22Rv1 (cell line): ENCODE results near the gene TRPC6.

Source experiments
- H3K27ac ChIP-seq: fragments of 450-650 bp; 2 replicates; pipeline ENCODE4 v1.5.1; 2017
- CTCF ChIP-seq: fragments of 450-650 bp; IDR thresholded peaks from 2 replicates; pipeline ENCODE4 v1.5.1; 2017; ENCODE audit warnings: mild to moderate bottlenecking
- ZFX ChIP-seq: fragments of 450-650 bp; IDR thresholded peaks from 2 replicates; pipeline ENCODE4 v1.6.1; 2017; ENCODE audit warnings: antibody characterized with exemption, borderline replicate concordance

TRPC6 gene

DNA sequence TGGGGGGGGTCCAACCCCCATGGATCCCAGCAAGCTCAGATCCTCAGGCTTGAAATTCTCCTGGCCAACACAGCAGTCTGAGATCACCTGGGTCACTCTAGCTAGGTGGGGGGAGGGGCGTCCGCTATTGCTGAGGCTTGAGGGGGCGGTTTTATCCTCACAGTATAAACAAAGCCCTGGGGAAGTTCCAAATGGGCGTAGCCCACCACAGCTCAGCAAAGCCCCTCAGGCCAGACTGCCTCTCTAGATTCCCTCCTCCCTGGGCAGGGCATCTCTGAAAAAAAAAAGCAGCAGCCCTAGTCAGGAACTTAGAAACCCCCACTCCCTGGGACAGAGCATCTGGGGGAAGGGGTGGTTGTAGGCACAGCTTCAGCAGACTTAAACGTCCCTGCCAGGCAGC, 16.7 kb downstream of the TRPC6 start:
- TF ChIP-seq CTCF (no peak), ZFX (no peak)

GRCh38 chr11:101566626-101567025, 17.2 kb downstream of the TRPC6 start:
- no peak overlapping the region for H3K27ac ChIP-seq
- no peak for TF ChIP-seq ZFX
- TF ChIP-seq CTCF: no peak

More for the DNA sequence above, 16.7 kb downstream of the TRPC6 start:
- H3K27ac ChIP-seq: no peak overlapping the region

DNA sequence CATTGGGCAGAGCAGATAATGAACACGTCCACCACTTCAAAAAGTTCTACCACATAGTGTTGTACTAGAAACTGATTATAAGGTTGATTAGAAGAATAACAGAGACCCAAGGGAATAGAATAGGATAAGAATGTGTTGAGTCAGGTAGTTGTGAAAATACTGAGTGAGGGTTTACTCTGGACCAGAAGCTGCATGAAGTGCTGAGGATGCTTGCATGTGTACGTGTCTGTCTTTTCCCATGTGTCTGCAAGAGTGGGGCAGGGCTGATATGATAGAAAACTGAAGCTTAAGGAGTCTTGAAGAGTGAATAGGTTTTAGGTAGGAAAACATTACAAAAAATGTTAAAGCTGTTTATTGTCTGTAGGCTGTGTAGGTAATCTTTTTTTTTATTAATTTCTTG, 20.6 kb downstream of the TRPC6 start:
- no peak overlapping the region for H3K27ac ChIP-seq
- TF ChIP-seq ZFX (no peak), CTCF (no peak)

- H3K27ac ChIP-seq: no peak overlapping the region
- TF ChIP-seq CTCF (no peak), ZFX (no peak)
Observed at GRCh38 chr11:101555366-101555765, 28.4 kb downstream of the TRPC6 start.

- no peak for TF ChIP-seq CTCF
- no peak for TF ChIP-seq ZFX
- H3K27ac ChIP-seq: no peak overlapping the region
Observed at GRCh38 chr11:101553891-101554292, 29.9 kb downstream of the TRPC6 start.

DNA sequence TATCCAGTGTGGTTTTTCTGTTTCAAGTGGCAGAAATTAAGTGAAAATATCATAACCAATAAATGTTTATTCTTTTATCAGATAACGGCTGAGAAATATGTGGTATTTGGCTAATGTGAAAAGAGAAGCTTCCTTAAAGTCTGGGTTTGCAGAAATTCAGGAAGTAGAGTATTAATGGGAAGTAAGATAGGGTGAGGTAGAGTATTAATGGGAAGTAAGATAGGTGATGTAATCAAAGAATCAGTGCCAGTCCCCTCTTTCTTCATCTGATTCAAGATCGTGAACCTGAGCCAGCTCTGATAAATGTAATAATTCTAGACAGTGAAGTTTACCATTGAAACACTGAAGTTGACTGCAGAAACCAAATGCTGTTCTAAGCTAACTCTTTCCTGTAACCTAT, 30.9 kb downstream of the TRPC6 start:
- no peak overlapping the region for H3K27ac ChIP-seq
- TF ChIP-seq ZFX: no peak
- TF ChIP-seq CTCF: no peak

DNA sequence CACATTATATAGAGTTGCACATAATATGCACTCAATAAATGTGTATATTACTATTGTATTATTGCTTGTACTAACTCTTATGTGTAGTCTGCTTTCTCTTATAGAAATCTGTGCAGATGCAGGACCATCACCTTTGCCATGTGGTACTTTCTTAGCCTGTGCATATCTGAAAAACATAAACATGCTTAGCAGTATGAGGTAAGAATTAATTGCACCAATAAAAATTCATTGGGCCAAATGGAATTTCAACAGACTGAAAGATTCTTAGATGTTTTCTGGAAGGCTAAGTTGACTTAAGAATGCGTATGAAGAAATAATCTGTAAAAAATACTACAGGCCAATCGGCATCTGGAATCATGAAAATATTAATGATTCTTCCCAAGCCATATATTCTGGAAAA, 55.3 kb downstream of the TRPC6 start:
- TF ChIP-seq ZFX: no peak
- TF ChIP-seq CTCF: no peak
- H3K27ac ChIP-seq: no peak overlapping the region
